ENCODE data around the gene PCLAF. TPM values are rescaled to one million over a fixed set of nuclear protein-coding genes. Genes with fewer than 3 reads are reported as not detected.

The PCLAF gene
- polyA plus RNA-seq, 3 donors = not detected

GRCh38 chr15:64340355-64340754 lies 40.9 kb downstream of the PCLAF start:
- Histone ChIP-seq H3K36me3 (replicated peaks in 1 of 2; ENCODE audit: control insufficient read depth in 1 of 2, insufficient read depth in 2 of 2, low read length in 2 of 2) (peaks cover 19 to 64% of the 10 kb centered on the region in 2 donors), H3K27ac (ENCODE audit: low read depth in 1 of 2, low read length in 2 of 2) (no peak overlapping the region), H2AFZ (ENCODE audit: insufficient read depth, low read depth, low read length, poor library complexity, severe bottlenecking) (no peak overlapping the region), H3K4me2 (replicated peaks; ENCODE audit: extremely low read depth, low read length, poor library complexity, severe bottlenecking) (no peak overlapping the region), H3K4me1 (ENCODE audit: control insufficient read depth in 1 of 2, insufficient read depth in 2 of 2, low read length in 2 of 2) (no peaks in the 10 kb centered on the region), H3K9me3 (replicated peaks in 1 of 2; ENCODE audit: control insufficient read depth in 1 of 2, insufficient read depth in 1 of 2, low read length in 2 of 2) (no peaks in the 10 kb centered on the region), H3K4me3 (replicated peaks in 1 of 3; ENCODE audit: low read depth in 2 of 3, low read length in 3 of 3) (no peak overlapping the region), H3K9ac (ENCODE audit: insufficient read depth, low read length, poor library complexity, severe bottlenecking) (no peak overlapping the region), H3K27me3 (ENCODE audit: control insufficient read depth in 2 of 2, insufficient read depth in 2 of 2, low read length in 2 of 2) (no peaks in the 10 kb centered on the region), H4K20me1 (ENCODE audit: insufficient read depth, low read length) (peaks cover 33% of the 10 kb centered on the region), H3K79me2 (ENCODE audit: insufficient read depth, low read length) (peaks cover 29% of the 10 kb centered on the region)
- Mint-ChIP-seq H3K4me1 (peaks cover 2% of the 10 kb centered on the region), H3K27me3 (ENCODE audit: low read depth in 3 of 3) (no peaks in the 10 kb centered on the region), H3K4me3 (no peak overlapping the region), H3K27ac (no peak overlapping the region), H3K36me3 (peaks cover 29 to 33% of the 10 kb centered on the region in 2 donors), H3K9me3 (no peaks in the 10 kb centered on the region)
- WGBS (ENCODE audit: insufficient coverage) = 100% methylated on average over 1 of the region's 1 CpG
- intact Hi-C loops (cut with micrococcal nuclease) = no loop called here
- TF ChIP-seq CTCF (IDR thresholded peaks at IDR 0.05) = no peak
- DNase-seq = no peak

- no peak overlapping the region for H3K27ac ChIP-seq (ENCODE audit: low read depth in 1 of 2, low read length in 2 of 2)
- peaks cover 20% of the 10 kb centered on the region for H4K20me1 ChIP-seq (ENCODE audit: insufficient read depth, low read length)
- no peaks in the 10 kb centered on the region for H3K27me3 ChIP-seq (ENCODE audit: control insufficient read depth in 2 of 2, insufficient read depth in 2 of 2, low read length in 2 of 2)
- H3K4me2 ChIP-seq (replicated peaks; ENCODE audit: extremely low read depth, low read length, poor library complexity, severe bottlenecking) = no peak overlapping the region
- Mint-ChIP-seq H3K9me3 (peaks cover 0 to 3% (median 0%) of the 10 kb centered on the region in 7 donors), H3K27me3 (ENCODE audit: low read depth in 3 of 3) (no peaks in the 10 kb centered on the region), H3K4me1 (peaks cover 8% of the 10 kb centered on the region), H3K36me3 (peaks cover 34 to 40% of the 10 kb centered on the region in 2 donors), H3K4me3 (no peak overlapping the region), H3K27ac (no peak overlapping the region)
- intact Hi-C loops (cut with micrococcal nuclease) = no loop called here
- no peaks in the 10 kb centered on the region for H3K9me3 ChIP-seq (replicated peaks in 1 of 2; ENCODE audit: control insufficient read depth in 1 of 2, insufficient read depth in 1 of 2, low read length in 2 of 2)
- H3K9ac ChIP-seq (ENCODE audit: insufficient read depth, low read length, poor library complexity, severe bottlenecking) = no peak overlapping the region
- H3K4me3 ChIP-seq (replicated peaks in 1 of 3; ENCODE audit: low read depth in 2 of 3, low read length in 3 of 3) = no peak overlapping the region
- peaks cover 7% of the 10 kb centered on the region for H3K79me2 ChIP-seq (ENCODE audit: insufficient read depth, low read length)
- no peak for DNase-seq
- peaks cover 19 to 70% of the 10 kb centered on the region in 2 donors for H3K36me3 ChIP-seq (replicated peaks in 1 of 2; ENCODE audit: control insufficient read depth in 1 of 2, insufficient read depth in 2 of 2, low read length in 2 of 2)
- no peak overlapping the region for H2AFZ ChIP-seq (ENCODE audit: insufficient read depth, low read depth, low read length, poor library complexity, severe bottlenecking)
- no CpG with 5 or more reads among the region's 2 CpGs for WGBS (ENCODE audit: insufficient coverage)
- H3K4me1 ChIP-seq (ENCODE audit: control insufficient read depth in 1 of 2, insufficient read depth in 2 of 2, low read length in 2 of 2) = no peaks in the 10 kb centered on the region
- no peak for TF ChIP-seq CTCF (IDR thresholded peaks at IDR 0.05)
These were observed 43.5 kb downstream of the PCLAF start for GRCh38 chr15:64337761-64338160.

Measured in CD14-positive monocyte (primary cell).